ENCODE results near the gene PLCB4.

PLCB4 gene

GRCh38 chr20:9180481-9181257 is 111.8 kb downstream of the PLCB4 start:
- H3K36me3 ChIP-seq (ENCODE audit: control insufficient read depth in 1 of 2, insufficient read depth in 2 of 2, low read length in 2 of 2): no peaks in the 10 kb centered on the region
- no peak for DNase-seq
- no peak overlapping the region for H3K14ac ChIP-seq (ENCODE audit: low read length)
- H2AFZ ChIP-seq (ENCODE audit: insufficient read depth, low read length, poor library complexity): no peak overlapping the region
- H3K4me1 ChIP-seq (ENCODE audit: control insufficient read depth in 1 of 2, insufficient read depth in 2 of 2, low read length in 2 of 2): no peaks in the 10 kb centered on the region
- no peak overlapping the region for H3K9ac ChIP-seq (ENCODE audit: low read length)
- H4K12ac ChIP-seq (ENCODE audit: low read depth, low read length): no peak overlapping the region
- no peaks in the 10 kb centered on the region for H3K9me3 ChIP-seq (ENCODE audit: insufficient read depth, low read depth, low read length)
- H3K18ac ChIP-seq (ENCODE audit: low read length): no peak overlapping the region
- H3K4me2 ChIP-seq (ENCODE audit: low read length): no peak overlapping the region
- no peaks in the 10 kb centered on the region for H3K79me1 ChIP-seq (ENCODE audit: low read length)
- H3K4ac ChIP-seq (ENCODE audit: low read depth, low read length): no peak overlapping the region
- no peak overlapping the region for H4K91ac ChIP-seq (ENCODE audit: low read depth, low read length)
- WGBS (ENCODE audit: extremely low coverage, insufficient coverage, insufficient read length): no CpG with 5 or more reads among the region's 1 CpG
- H2BK12ac ChIP-seq (ENCODE audit: low read length): no peak overlapping the region
- H3K23ac ChIP-seq (ENCODE audit: low read length): no peak overlapping the region
- H2BK5ac ChIP-seq (ENCODE audit: low read depth, low read length, poor library complexity): no peak overlapping the region
- H3K79me2 ChIP-seq (ENCODE audit: control insufficient read depth, insufficient read depth, low read length, poor library complexity): no peaks in the 10 kb centered on the region
- no peak overlapping the region for H2AK5ac ChIP-seq (ENCODE audit: low read length)
- H3K27ac ChIP-seq (ENCODE audit: low read depth, low read length): no peak overlapping the region
- H3K27me3 ChIP-seq (ENCODE audit: insufficient read depth, low read length): no peaks in the 10 kb centered on the region
- H4K8ac ChIP-seq (ENCODE audit: low read depth, low read length): no peak overlapping the region
- H2BK120ac ChIP-seq (ENCODE audit: insufficient read depth, low read length, poor library complexity): no peak overlapping the region
- H3K4me3 ChIP-seq (ENCODE audit: low read depth, low read length): no peak overlapping the region

- no peaks in the 10 kb centered on the region for H3K79me1 ChIP-seq (ENCODE audit: low read length)
- H3K4me2 ChIP-seq (ENCODE audit: low read length): no peak overlapping the region
- no peak overlapping the region for H4K12ac ChIP-seq (ENCODE audit: low read depth, low read length)
- no peak overlapping the region for H2AFZ ChIP-seq (ENCODE audit: insufficient read depth, low read length, poor library complexity)
- no peak overlapping the region for H3K4ac ChIP-seq (ENCODE audit: low read depth, low read length)
- no peak overlapping the region for H4K8ac ChIP-seq (ENCODE audit: low read depth, low read length)
- no peak for DNase-seq
- H3K27ac ChIP-seq (ENCODE audit: low read depth, low read length): no peak overlapping the region
- no peak overlapping the region for H3K18ac ChIP-seq (ENCODE audit: low read length)
- H3K4me3 ChIP-seq (ENCODE audit: low read depth, low read length): no peak overlapping the region
- no peak overlapping the region for H2BK120ac ChIP-seq (ENCODE audit: insufficient read depth, low read length, poor library complexity)
- no peak overlapping the region for H2BK12ac ChIP-seq (ENCODE audit: low read length)
- no peaks in the 10 kb centered on the region for H3K36me3 ChIP-seq (ENCODE audit: control insufficient read depth in 1 of 2, insufficient read depth in 2 of 2, low read length in 2 of 2)
- no peaks in the 10 kb centered on the region for H3K4me1 ChIP-seq (ENCODE audit: control insufficient read depth in 1 of 2, insufficient read depth in 2 of 2, low read length in 2 of 2)
- no peaks in the 10 kb centered on the region for H3K79me2 ChIP-seq (ENCODE audit: control insufficient read depth, insufficient read depth, low read length, poor library complexity)
- no peak overlapping the region for H3K9ac ChIP-seq (ENCODE audit: low read length)
- no peak overlapping the region for H2BK5ac ChIP-seq (ENCODE audit: low read depth, low read length, poor library complexity)
- H3K14ac ChIP-seq (ENCODE audit: low read length): no peak overlapping the region
- H3K27me3 ChIP-seq (ENCODE audit: insufficient read depth, low read length): no peaks in the 10 kb centered on the region
- H4K91ac ChIP-seq (ENCODE audit: low read depth, low read length): no peak overlapping the region
- H3K9me3 ChIP-seq (ENCODE audit: insufficient read depth, low read depth, low read length): no peaks in the 10 kb centered on the region
- no CpG with 5 or more reads among the region's 6 CpGs for WGBS (ENCODE audit: extremely low coverage, insufficient coverage, insufficient read length)
- no peak overlapping the region for H3K23ac ChIP-seq (ENCODE audit: low read length)
- no peak overlapping the region for H2AK5ac ChIP-seq (ENCODE audit: low read length)
These were observed 116.6 kb downstream of the PLCB4 start for GRCh38 chr20:9185511-9185910.

GRCh38 chr20:9186396-9186795 is 117.5 kb downstream of the PLCB4 start:
- no peaks in the 10 kb centered on the region for H3K9me3 ChIP-seq (ENCODE audit: insufficient read depth, low read depth, low read length)
- no peaks in the 10 kb centered on the region for H3K4me1 ChIP-seq (ENCODE audit: control insufficient read depth in 1 of 2, insufficient read depth in 2 of 2, low read length in 2 of 2)
- H3K79me1 ChIP-seq (ENCODE audit: low read length): no peaks in the 10 kb centered on the region
- no peak overlapping the region for H3K23ac ChIP-seq (ENCODE audit: low read length)
- no peaks in the 10 kb centered on the region for H3K27me3 ChIP-seq (ENCODE audit: insufficient read depth, low read length)
- no peak overlapping the region for H3K4me2 ChIP-seq (ENCODE audit: low read length)
- no peak overlapping the region for H2AFZ ChIP-seq (ENCODE audit: insufficient read depth, low read length, poor library complexity)
- no peak overlapping the region for H3K4ac ChIP-seq (ENCODE audit: low read depth, low read length)
- no peak overlapping the region for H2AK5ac ChIP-seq (ENCODE audit: low read length)
- H2BK120ac ChIP-seq (ENCODE audit: insufficient read depth, low read length, poor library complexity): no peak overlapping the region
- no peak overlapping the region for H3K18ac ChIP-seq (ENCODE audit: low read length)
- no peak overlapping the region for H3K9ac ChIP-seq (ENCODE audit: low read length)
- no peak overlapping the region for H4K91ac ChIP-seq (ENCODE audit: low read depth, low read length)
- H4K12ac ChIP-seq (ENCODE audit: low read depth, low read length): no peak overlapping the region
- H3K79me2 ChIP-seq (ENCODE audit: control insufficient read depth, insufficient read depth, low read length, poor library complexity): no peaks in the 10 kb centered on the region
- no peak overlapping the region for H2BK12ac ChIP-seq (ENCODE audit: low read length)
- H3K36me3 ChIP-seq (ENCODE audit: control insufficient read depth in 1 of 2, insufficient read depth in 2 of 2, low read length in 2 of 2): no peaks in the 10 kb centered on the region
- H2BK5ac ChIP-seq (ENCODE audit: low read depth, low read length, poor library complexity): no peak overlapping the region
- H3K4me3 ChIP-seq (ENCODE audit: low read depth, low read length): no peak overlapping the region
- DNase-seq: no peak
- no peak overlapping the region for H4K8ac ChIP-seq (ENCODE audit: low read depth, low read length)
- no CpG with 5 or more reads among the region's 5 CpGs for WGBS (ENCODE audit: extremely low coverage, insufficient coverage, insufficient read length)
- no peak overlapping the region for H3K14ac ChIP-seq (ENCODE audit: low read length)
- no peak overlapping the region for H3K27ac ChIP-seq (ENCODE audit: low read depth, low read length)

GRCh38 chr20:9195031-9195430 is 126.1 kb downstream of the PLCB4 start:
- Histone ChIP-seq H3K79me2 (ENCODE audit: control insufficient read depth, insufficient read depth, low read length, poor library complexity) (no peaks in the 10 kb centered on the region), H3K27ac (ENCODE audit: low read depth, low read length) (no peak overlapping the region), H3K36me3 (ENCODE audit: control insufficient read depth in 1 of 2, insufficient read depth in 2 of 2, low read length in 2 of 2) (no peaks in the 10 kb centered on the region), H3K27me3 (ENCODE audit: insufficient read depth, low read length) (no peaks in the 10 kb centered on the region), H2AK5ac (ENCODE audit: low read length) (no peak overlapping the region), H3K23ac (ENCODE audit: low read length) (no peak overlapping the region), H3K4me3 (ENCODE audit: low read depth, low read length) (no peak overlapping the region), H3K79me1 (ENCODE audit: low read length) (no peaks in the 10 kb centered on the region), H2BK5ac (ENCODE audit: low read depth, low read length, poor library complexity) (no peak overlapping the region), H2BK12ac (ENCODE audit: low read length) (no peak overlapping the region), H3K4me2 (ENCODE audit: low read length) (no peak overlapping the region), H3K9ac (ENCODE audit: low read length) (no peak overlapping the region), H3K4ac (ENCODE audit: low read depth, low read length) (no peak overlapping the region), H2AFZ (ENCODE audit: insufficient read depth, low read length, poor library complexity) (no peak overlapping the region), H3K18ac (ENCODE audit: low read length) (no peak overlapping the region), H3K14ac (ENCODE audit: low read length) (no peak overlapping the region), H3K4me1 (ENCODE audit: control insufficient read depth in 1 of 2, insufficient read depth in 2 of 2, low read length in 2 of 2) (no peaks in the 10 kb centered on the region), H4K8ac (ENCODE audit: low read depth, low read length) (no peak overlapping the region), H2BK120ac (ENCODE audit: insufficient read depth, low read length, poor library complexity) (no peak overlapping the region), H3K9me3 (ENCODE audit: insufficient read depth, low read depth, low read length) (no peaks in the 10 kb centered on the region), H4K91ac (ENCODE audit: low read depth, low read length) (no peak overlapping the region), H4K12ac (ENCODE audit: low read depth, low read length) (no peak overlapping the region)
- WGBS (ENCODE audit: extremely low coverage, insufficient coverage, insufficient read length): no CpG with 5 or more reads among the region's 6 CpGs
- DNase-seq: peak in 1 of 2 donors; percentile 14
